Lung (tissue), 12 donors: ENCODE data around the gene DGKB. TPM values are rescaled to one million over a fixed set of nuclear protein-coding genes. Genes with fewer than 3 reads are reported as not detected.

ENCODE experiments used
- ATAC-seq: fragments of 200-7000 bp; cut with Tn5 transposase; one replicate; pipeline ENCODE4 v1.9.1; 2020; ENCODE audit warnings: moderate number of reproducible peaks; ENCODE audit not compliant: insufficient read depth, low FRiP score
- DNase-seq, 3 donors: peaks; one replicate each; pipeline ENCODE4 v3.0.0-alpha.2; 2013 to 2017
- H3K27ac ChIP-seq, 2 donors: one replicate each; pipeline ENCODE4 v1.5.1; 2013; ENCODE audit warnings: mild to moderate bottlenecking in 2 of 2, moderate library complexity in 2 of 2, control low read depth in 1 of 2, inconsistent platforms in 1 of 2, low read depth in 1 of 2, low read length in 1 of 2
- H3K27me3 ChIP-seq, 3 donors: one replicate each; pipeline ENCODE4 v1.5.1; 2013; ENCODE audit warnings: low read length in 2 of 3; ENCODE audit not compliant: control insufficient read depth in 3 of 3, insufficient read depth in 3 of 3
- H3K36me3 ChIP-seq, 4 donors: one replicate each; pipeline ENCODE4 v1.5.1; 2013; ENCODE audit warnings: low read length in 4 of 4, mild to moderate bottlenecking in 1 of 4, moderate library complexity in 1 of 4; ENCODE audit not compliant: control insufficient read depth in 4 of 4, insufficient read depth in 4 of 4
- H3K4me1 ChIP-seq, 5 donors: one replicate each; pipeline ENCODE4 v1.5.1; 2013; ENCODE audit warnings: low read length in 5 of 5, mild to moderate bottlenecking in 2 of 5, moderate library complexity in 1 of 5; ENCODE audit not compliant: control insufficient read depth in 5 of 5, insufficient read depth in 5 of 5
- H3K4me3 ChIP-seq: one replicate; pipeline ENCODE4 v1.5.1; 2013; ENCODE audit warnings: mild to moderate bottlenecking, control low read depth, moderate library complexity
- H3K9ac ChIP-seq, 2 donors: one replicate each; pipeline ENCODE4 v1.5.1; 2013; ENCODE audit warnings: low read length in 2 of 2, control low read depth in 1 of 2; ENCODE audit not compliant: insufficient read depth in 1 of 2
- H3K9me3 ChIP-seq, 4 donors: one replicate each; pipeline ENCODE4 v1.5.1; 2013; ENCODE audit warnings: low read length in 3 of 4, mild to moderate bottlenecking in 1 of 4, moderate library complexity in 1 of 4; ENCODE audit not compliant: control insufficient read depth in 4 of 4, insufficient read depth in 3 of 4
- WGBS, 2 donors: extraction: QIAGEN DNeasy Blood & Tissue Kit; methylation state at CpG; one replicate each; pipeline ENCODE4 v1.1.7; 2013; 5-methylcytosine and 5-hydroxymethylcytosine counted together
- polyA plus RNA-seq, 2 donors: library from polyadenylated mRNA; stranded (reverse); fragments of 200-250 nt; gene quantifications; one replicate each; pipeline ENCODE4 v1.2.1, GENCODE V29; 2013
- total RNA-seq, 2 donors: library from RNA; depleted of rRNA in 1 of 2; stranded (reverse); fragments of >200 nt in 1 of 2; gene quantifications; one replicate each; pipeline ENCODE4 v1.2.1, GENCODE V29; 2014 to 2021
- TF ChIP-seq, protein P1 (sequence below): IDR thresholded peaks from 2 replicates; pipeline ENCODE4 v1.5.1; 2012; ENCODE audit warnings: mild to moderate bottlenecking; ENCODE audit errors: control extremely low read depth, extremely low read depth
- donor health status: control.
- donor health status: control.
- donor health status: Bipolar disorder and iron deficiency.
- donor health status: healthy.
- donor health status: DM: yes; HTN: yes; CAD: no.

The DGKB gene
- total and polyA plus RNA-seq, 4 donors = under 0.01 to 0.57 (median 0.06) TPM; not detected in 1

DNA sequence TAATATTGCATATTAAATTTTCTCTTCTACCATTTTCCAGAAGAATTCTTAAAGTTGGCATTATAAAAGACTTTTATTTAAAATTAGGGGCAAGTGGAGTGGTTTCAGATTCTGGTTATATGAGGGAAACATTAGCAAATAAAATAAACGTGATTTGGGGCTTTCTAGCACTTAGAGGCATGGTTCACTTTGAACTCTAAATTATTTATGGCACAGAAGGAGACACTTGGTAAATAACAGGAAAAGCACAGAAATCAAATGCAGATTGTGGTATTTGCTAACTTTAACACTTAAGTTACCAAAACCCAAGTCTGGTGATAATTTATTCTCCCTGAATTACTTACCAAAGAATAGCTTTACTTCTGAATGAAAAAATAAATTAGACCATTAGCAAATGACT, 778.6 kb downstream of the DGKB start:
- Histone ChIP-seq H3K9me3 (no peaks in the 10 kb centered on the region), H3K27me3 (no peaks in the 10 kb centered on the region), H3K9ac (no peak overlapping the region), H3K36me3 (no peaks in the 10 kb centered on the region), H3K27ac (no peak overlapping the region), H3K4me1 (no peaks in the 10 kb centered on the region), H3K4me3 (no peak overlapping the region)
- 13 to 18% methylated on average over 1 of the region's 1 CpG for WGBS, 2 donors
- no peak for DNase-seq
- TF ChIP-seq, protein P1, sequence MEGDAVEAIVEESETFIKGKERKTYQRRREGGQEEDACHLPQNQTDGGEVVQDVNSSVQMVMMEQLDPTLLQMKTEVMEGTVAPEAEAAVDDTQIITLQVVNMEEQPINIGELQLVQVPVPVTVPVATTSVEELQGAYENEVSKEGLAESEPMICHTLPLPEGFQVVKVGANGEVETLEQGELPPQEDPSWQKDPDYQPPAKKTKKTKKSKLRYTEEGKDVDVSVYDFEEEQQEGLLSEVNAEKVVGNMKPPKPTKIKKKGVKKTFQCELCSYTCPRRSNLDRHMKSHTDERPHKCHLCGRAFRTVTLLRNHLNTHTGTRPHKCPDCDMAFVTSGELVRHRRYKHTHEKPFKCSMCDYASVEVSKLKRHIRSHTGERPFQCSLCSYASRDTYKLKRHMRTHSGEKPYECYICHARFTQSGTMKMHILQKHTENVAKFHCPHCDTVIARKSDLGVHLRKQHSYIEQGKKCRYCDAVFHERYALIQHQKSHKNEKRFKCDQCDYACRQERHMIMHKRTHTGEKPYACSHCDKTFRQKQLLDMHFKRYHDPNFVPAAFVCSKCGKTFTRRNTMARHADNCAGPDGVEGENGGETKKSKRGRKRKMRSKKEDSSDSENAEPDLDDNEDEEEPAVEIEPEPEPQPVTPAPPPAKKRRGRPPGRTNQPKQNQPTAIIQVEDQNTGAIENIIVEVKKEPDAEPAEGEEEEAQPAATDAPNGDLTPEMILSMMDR = no peak
- no peak for ATAC-seq

DNA sequence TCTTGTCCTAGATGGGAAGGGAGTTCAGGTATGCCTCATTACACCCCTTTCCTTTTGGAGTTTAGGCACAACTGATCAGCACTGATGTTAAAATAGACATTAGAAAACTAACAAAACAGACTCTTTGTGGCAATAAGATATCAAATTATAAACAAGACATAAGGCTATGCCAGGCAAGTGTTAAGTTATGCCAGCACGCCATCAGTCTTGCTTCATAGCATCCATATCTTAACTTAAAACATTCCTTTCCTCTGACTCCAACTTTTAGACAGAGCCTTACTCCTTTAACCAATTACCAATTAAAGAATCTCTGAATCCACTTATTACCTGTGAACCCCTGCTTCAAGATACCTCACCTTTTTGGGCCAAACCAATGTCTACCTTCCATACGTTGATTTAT, 786.9 kb downstream of the DGKB start:
- Histone ChIP-seq H3K9ac (no peak overlapping the region), H3K27me3 (no peaks in the 10 kb centered on the region)

DNA sequence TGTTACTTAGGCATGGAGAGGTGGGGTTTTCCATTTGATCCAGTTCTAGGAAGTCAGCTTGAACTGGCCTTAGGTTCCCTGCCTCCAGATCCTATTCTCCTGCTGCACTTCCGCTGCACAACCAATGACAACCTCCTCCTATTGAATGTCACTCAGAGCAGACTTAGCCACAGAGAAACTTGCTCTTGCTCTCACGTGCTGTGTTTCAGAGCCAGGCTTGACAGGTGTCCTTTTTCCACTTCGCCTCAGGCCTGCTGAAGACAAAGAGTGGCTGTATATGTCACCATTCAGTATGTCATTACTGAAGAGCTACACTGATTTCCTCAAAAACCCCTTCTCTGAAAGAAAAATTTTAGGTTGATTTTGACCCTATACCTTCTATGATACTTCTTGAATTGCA, 797.7 kb downstream of the DGKB start:
- no peak overlapping the region for H3K27ac ChIP-seq
- no peaks in the 10 kb centered on the region for H3K36me3 ChIP-seq
- no peaks in the 10 kb centered on the region for H3K27me3 ChIP-seq
- no peaks in the 10 kb centered on the region for H3K9me3 ChIP-seq
- H3K4me3 ChIP-seq = no peak overlapping the region
- no peak overlapping the region for H3K9ac ChIP-seq
- WGBS, 2 donors = 76 to 86% methylated on average over 3 of the region's 3 CpGs
- H3K4me1 ChIP-seq = no peaks in the 10 kb centered on the region
- DNase-seq (peak; percentile 11 to 34 (median 26)), ATAC-seq (no peak)
- TF ChIP-seq, protein P1 = no peak

More for the DNA sequence above, 786.9 kb downstream of the DGKB start:
- DNase-seq (no peak), ATAC-seq (no peak)
- no peaks in the 10 kb centered on the region for H3K9me3 ChIP-seq
- H3K36me3 ChIP-seq = no peaks in the 10 kb centered on the region
- whole genome bisulfite sequencing, 2 donors = 80 to 89% methylated on average over 2 of the region's 2 CpGs
- no peak overlapping the region for H3K27ac ChIP-seq
- H3K4me3 ChIP-seq = no peak overlapping the region
- H3K4me1 ChIP-seq = no peaks in the 10 kb centered on the region
- TF ChIP-seq, protein P1 = no peak

DNA sequence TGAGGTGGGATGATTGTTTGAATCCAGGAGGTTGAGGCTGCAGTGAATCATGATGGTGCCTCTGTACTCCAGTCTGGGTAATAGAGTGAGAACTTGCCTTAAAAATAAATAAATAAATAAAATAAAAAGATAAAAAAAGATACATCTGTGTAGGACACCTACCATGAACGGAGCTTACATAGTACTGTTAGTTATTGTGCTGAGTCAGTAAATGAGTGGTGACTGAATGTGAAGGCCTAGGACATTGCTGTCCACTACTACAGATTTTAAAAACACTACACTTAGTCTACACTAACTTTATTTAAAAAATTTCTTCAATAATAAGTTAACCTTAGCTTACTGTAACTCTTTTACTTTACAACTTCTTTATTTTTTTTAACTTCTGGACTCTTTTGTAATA, 806.4 kb downstream of the DGKB start:
- Histone ChIP-seq H3K4me3 (no peak overlapping the region), H3K9ac (no peak overlapping the region), H3K36me3 (no peaks in the 10 kb centered on the region), H3K27me3 (no peaks in the 10 kb centered on the region), H3K4me1 (no peaks in the 10 kb centered on the region), H3K9me3 (no peaks in the 10 kb centered on the region), H3K27ac (no peak overlapping the region)
- 94% methylated on average over 1 of the region's 1 CpG for WGBS, 2 donors
- ATAC-seq = no peak
- no peak for DNase-seq
- TF ChIP-seq, protein P1 = no peak
